DOHH2 (cell line): ENCODE data around the gene PDE4A.

ENCODE experiments used
- CTCF ChIP-seq: fragments of 200-600 bp; sonication (generic); IDR thresholded peaks from one replicate; pipeline ENCODE4 v1.5.1; 2014; ENCODE audit warnings: antibody characterized with exemption, mild to moderate bottlenecking, low read depth, low read length; ENCODE audit not compliant: poor library complexity, severe bottlenecking
- EZH2phosphoT487 ChIP-seq: fragments of 200-600 bp; sonication (generic); IDR thresholded peaks from 2 replicates; pipeline ENCODE4 v1.6.1; 2017; ENCODE audit warnings: borderline replicate concordance, mild to moderate bottlenecking, antibody characterized with exemption, low read length, moderate library complexity, mixed read lengths

DNA sequence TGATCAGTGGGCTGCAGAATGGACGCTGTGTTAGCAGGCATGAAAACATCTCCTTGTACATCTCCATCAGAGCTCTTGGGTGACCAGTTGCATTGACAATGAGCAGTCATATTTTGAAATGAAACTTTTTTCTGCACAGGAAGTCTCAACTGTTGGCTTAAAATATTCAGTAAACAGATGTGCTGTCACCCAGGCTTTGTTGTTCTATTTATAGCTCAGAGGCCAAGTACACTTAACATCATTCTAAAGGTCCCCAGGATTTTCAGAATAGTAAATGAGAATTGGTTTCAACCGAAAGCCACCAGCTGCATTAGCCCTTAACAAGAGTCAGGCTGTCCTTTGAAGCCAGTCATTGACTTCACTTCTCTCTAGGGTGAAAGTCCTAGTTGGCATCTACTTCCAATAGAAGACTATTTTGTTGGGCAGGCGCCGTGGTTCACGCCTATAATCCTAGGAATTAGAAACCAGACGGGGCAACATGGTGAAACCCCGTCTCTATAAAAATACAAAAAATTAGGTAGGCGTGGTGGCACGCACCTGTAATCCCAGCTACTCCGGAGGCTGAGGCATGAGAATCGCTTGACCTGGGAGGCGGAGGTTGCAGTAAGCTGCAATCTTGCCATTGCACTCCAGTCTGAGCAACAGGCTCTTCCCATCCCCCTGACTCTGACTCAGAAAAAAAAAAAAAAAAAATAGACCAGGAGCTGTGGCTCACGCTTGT is 7.9 kb upstream of the PDE4A start:
- TF ChIP-seq CTCF (no peak), EZH2phosphoT487 (no peak)
